GM23338 (cell line): Measurements from ENCODE around the gene TNS4. TPM values are rescaled to one million over a fixed set of nuclear protein-coding genes. Genes with fewer than 3 reads are reported as not detected.
A peak's percentile ranks its signal among the peaks of the same experiment; 100 is the strongest.

Experiments
- ATAC-seq: fragments of 200-7000 bp; cut with Tn5 transposase; 3 replicates; pipeline ENCODE4 v1.9.1; 2020
- DNase-seq: peaks from one replicate; pipeline ENCODE4 v3.0.0-alpha.2; 2015; ENCODE audit warnings: low spot score
- H2AFZ ChIP-seq: fragments of 200-600 bp; sonication (generic); 2 replicates; pipeline ENCODE4 v1.8.0; 2016; ENCODE audit warnings: antibody characterized with exemption, mild to moderate bottlenecking, moderate library complexity
- H3F3A ChIP-seq: fragments of 200-600 bp; sonication (generic); replicated peaks from 2 replicates; pipeline ENCODE4 v1.8.0; 2017; ENCODE audit warnings: antibody characterized with exemption, mixed run types, low read depth
- H3K27ac ChIP-seq: fragments of 200-600 bp; sonication (generic); 2 replicates; pipeline ENCODE4 v1.6.1; 2016; ENCODE audit warnings: low read depth
- H3K27me3 ChIP-seq: fragments of 200-600 bp; sonication (generic); 2 replicates; pipeline ENCODE4 v1.8.0; 2016; ENCODE audit warnings: mild to moderate bottlenecking, mixed run types, moderate library complexity; ENCODE audit not compliant: insufficient read depth
- H3K36me3 ChIP-seq: fragments of 200-600 bp; sonication (generic); 2 replicates; pipeline ENCODE4 v1.8.0; 2016; ENCODE audit warnings: mild to moderate bottlenecking; ENCODE audit not compliant: insufficient read depth
- H3K4me1 ChIP-seq: fragments of 200-600 bp; sonication (generic); 2 replicates; pipeline ENCODE4 v1.8.0; 2016; ENCODE audit warnings: mild to moderate bottlenecking, moderate library complexity; ENCODE audit not compliant: insufficient read depth
- H3K4me2 ChIP-seq: fragments of 200-600 bp; sonication (generic); 2 replicates; pipeline ENCODE4 v1.7.1; 2017; ENCODE audit warnings: mixed run types
- H3K4me3 ChIP-seq: fragments of 200-600 bp; sonication (generic); 2 replicates; pipeline ENCODE4 v1.6.1; 2016; ENCODE audit warnings: mixed run types
- H3K79me2 ChIP-seq: fragments of 200-600 bp; sonication (generic); replicated peaks from 2 replicates; pipeline ENCODE4 v1.8.0; 2017; ENCODE audit warnings: mild to moderate bottlenecking; ENCODE audit not compliant: insufficient read depth
- H3K9me2 ChIP-seq: fragments of 200-600 bp; sonication (generic); 2 replicates; pipeline ENCODE4 v1.8.0; 2017; ENCODE audit not compliant: insufficient read depth
- H4K20me1 ChIP-seq: fragments of 200-600 bp; sonication (generic); replicated peaks from 2 replicates; pipeline ENCODE4 v1.8.0; 2017; ENCODE audit warnings: mild to moderate bottlenecking; ENCODE audit not compliant: insufficient read depth
- H3K27ac Mint-ChIP-seq: 2 replicates; pipeline ENCODE4 v1.8.0; 2020; ENCODE audit warnings: inconsistent platforms, mild to moderate bottlenecking, moderate library complexity, mixed read lengths
- H3K27me3 Mint-ChIP-seq: 3 replicates; pipeline ENCODE4 v1.8.0; 2022; ENCODE audit warnings: low read depth, mild to moderate bottlenecking, moderate library complexity, mixed read lengths, inconsistent platforms; ENCODE audit not compliant: insufficient read depth, poor library complexity
- H3K36me3 Mint-ChIP-seq: 3 replicates; pipeline ENCODE4 v1.8.0; 2021; ENCODE audit warnings: low read depth, mild to moderate bottlenecking, inconsistent platforms, moderate library complexity, mixed read lengths
- H3K4me1 Mint-ChIP-seq: 3 replicates; pipeline ENCODE4 v1.8.0; 2020; ENCODE audit warnings: mild to moderate bottlenecking, inconsistent platforms, mixed read lengths
- H3K4me3 Mint-ChIP-seq: 3 replicates; pipeline ENCODE4 v1.8.0; 2021; ENCODE audit warnings: moderate library complexity, mild to moderate bottlenecking, inconsistent platforms, mixed read lengths
- H3K9me3 Mint-ChIP-seq: 3 replicates; pipeline ENCODE4 v1.8.0; 2020; ENCODE audit warnings: moderate library complexity, mild to moderate bottlenecking, inconsistent platforms, mixed read lengths
- ETS1 ChIP-seq: IDR thresholded peaks from 2 replicates; pipeline ENCODE4 v1.6.1; 2016; ENCODE audit warnings: antibody characterized with exemption
- EZH2 ChIP-seq: fragments of 200-600 bp; sonication (generic); IDR thresholded peaks from one replicate; pipeline ENCODE4 v1.8.0; 2017; ENCODE audit warnings: antibody characterized with exemption, mild to moderate bottlenecking, low read depth; ENCODE audit not compliant: unreplicated experiment
- NANOG ChIP-seq: IDR thresholded peaks from 2 replicates; pipeline ENCODE4 v1.6.1; 2016; ENCODE audit warnings: antibody characterized with exemption, borderline replicate concordance
- POLR2AphosphoS5 ChIP-seq: IDR thresholded peaks from 2 replicates; pipeline ENCODE4 v1.6.1; 2016; ENCODE audit warnings: antibody characterized with exemption, low read depth
- STAT1 ChIP-seq: IDR thresholded peaks from one replicate; pipeline ENCODE4 v1.6.1; 2016; ENCODE audit warnings: antibody characterized with exemption; ENCODE audit not compliant: unreplicated experiment
- ZNF114 ChIP-seq: fragments of 250-450 bp; sonication (Bioruptor Pico); IDR thresholded peaks from 2 replicates; pipeline ENCODE4 v1.5.0; 2020; ENCODE audit warnings: mild to moderate bottlenecking, moderate library complexity
- polyA plus RNA-seq: library from polyadenylated mRNA; unstranded; fragments of >200 nt; fragmentation: Nextera tagmentation; extraction: Ambion mirVana; gene quantifications from 2 replicates; pipeline ENCODE4 v1.2.1, GENCODE V29; 2016
- total RNA-seq: library from RNA; depleted of rRNA; stranded (reverse); fragments of >200 nt; shearing (Covaris generic); gene quantifications from 2 replicates; pipeline ENCODE4 v1.2.3, GENCODE V29; 2014
- TF ChIP-seq, protein P1 (sequence below), 2 experiments: fragments of 200-600 bp in 1 of 2; sonication (generic) in 1 of 2; conservative IDR thresholded peaks; 2 replicates each; pipeline versions ENCODE4 v1.5.1 to v1.6.1; 2016 to 2017; ENCODE audit warnings: antibody characterized with exemption in 2 of 2, low read depth in 2 of 2, mild to moderate bottlenecking in 2 of 2, moderate library complexity in 1 of 2

TNS4 gene
- total and polyA plus RNA-seq, 2 experiments from 2014 or later = 0.31 to 4.9 TPM

DNA sequence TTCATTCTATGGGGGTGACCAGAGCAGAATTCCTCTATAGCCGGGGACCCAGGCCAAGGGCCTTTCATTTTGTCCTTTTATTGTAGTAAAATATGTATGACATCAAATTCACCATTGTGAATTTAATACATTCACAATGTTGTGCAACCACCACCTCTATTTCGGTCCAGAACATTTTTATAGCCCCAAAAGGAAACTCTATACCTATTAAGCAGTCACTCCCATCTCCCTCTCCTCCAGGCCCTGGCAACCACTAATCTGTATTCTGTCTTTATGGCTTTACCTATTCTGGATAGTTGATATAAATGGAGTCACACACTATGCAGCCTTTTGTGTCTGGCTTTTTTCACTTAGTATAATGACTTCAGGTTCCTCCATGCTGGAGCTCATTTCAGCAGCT, 9.7 kb upstream of the TNS4 start (continued):
- TF ChIP-seq, protein P1, sequence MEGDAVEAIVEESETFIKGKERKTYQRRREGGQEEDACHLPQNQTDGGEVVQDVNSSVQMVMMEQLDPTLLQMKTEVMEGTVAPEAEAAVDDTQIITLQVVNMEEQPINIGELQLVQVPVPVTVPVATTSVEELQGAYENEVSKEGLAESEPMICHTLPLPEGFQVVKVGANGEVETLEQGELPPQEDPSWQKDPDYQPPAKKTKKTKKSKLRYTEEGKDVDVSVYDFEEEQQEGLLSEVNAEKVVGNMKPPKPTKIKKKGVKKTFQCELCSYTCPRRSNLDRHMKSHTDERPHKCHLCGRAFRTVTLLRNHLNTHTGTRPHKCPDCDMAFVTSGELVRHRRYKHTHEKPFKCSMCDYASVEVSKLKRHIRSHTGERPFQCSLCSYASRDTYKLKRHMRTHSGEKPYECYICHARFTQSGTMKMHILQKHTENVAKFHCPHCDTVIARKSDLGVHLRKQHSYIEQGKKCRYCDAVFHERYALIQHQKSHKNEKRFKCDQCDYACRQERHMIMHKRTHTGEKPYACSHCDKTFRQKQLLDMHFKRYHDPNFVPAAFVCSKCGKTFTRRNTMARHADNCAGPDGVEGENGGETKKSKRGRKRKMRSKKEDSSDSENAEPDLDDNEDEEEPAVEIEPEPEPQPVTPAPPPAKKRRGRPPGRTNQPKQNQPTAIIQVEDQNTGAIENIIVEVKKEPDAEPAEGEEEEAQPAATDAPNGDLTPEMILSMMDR (conservative IDR thresholded peaks at IDR 0.05; ENCODE audit: low read depth in 2 of 2) = no peak

DNA sequence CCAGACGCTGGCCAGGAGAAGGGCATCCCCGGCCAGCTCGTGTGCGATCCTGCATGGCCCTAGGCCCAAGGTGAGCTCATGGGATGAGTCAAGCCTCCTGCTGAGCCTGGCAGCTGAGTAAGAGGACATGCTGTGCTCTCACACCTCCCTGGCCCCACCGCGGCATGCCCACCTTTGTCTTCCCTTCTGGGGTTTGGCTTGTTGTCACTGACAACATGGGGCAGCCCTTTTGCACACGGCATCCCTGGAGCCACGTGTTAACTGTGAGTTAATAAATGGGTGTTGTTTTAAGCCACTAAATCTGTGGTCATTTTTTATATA, 8.9 kb upstream of the TNS4 start:
- no peak overlapping the region for H3K27ac ChIP-seq
- no peaks in the 10 kb centered on the region for H3F3A ChIP-seq
- peaks cover 9% of the 10 kb centered on the region for H3K27me3 Mint-ChIP-seq
- peak; percentile 67 for ATAC-seq
- no peaks in the 10 kb centered on the region for H3K4me1 ChIP-seq
- H2AFZ ChIP-seq = peak overlapping the region; percentile 69; the same call in 1 of the 2 replicates
- no peaks in the 10 kb centered on the region for H3K36me3 ChIP-seq
- no peak overlapping the region for H3K4me3 Mint-ChIP-seq
- H3K4me1 Mint-ChIP-seq = peaks cover 20% of the 10 kb centered on the region
- no peak for DNase-seq
- no peaks in the 10 kb centered on the region for H3K9me2 ChIP-seq
- no peaks in the 10 kb centered on the region for H3K36me3 Mint-ChIP-seq
- H4K20me1 ChIP-seq = no peaks in the 10 kb centered on the region
- no peaks in the 10 kb centered on the region for H3K79me2 ChIP-seq
- no peak overlapping the region for H3K4me3 ChIP-seq
- H3K27me3 ChIP-seq = no peaks in the 10 kb centered on the region
- H3K27ac Mint-ChIP-seq = no peak overlapping the region
- H3K9me3 Mint-ChIP-seq = no peaks in the 10 kb centered on the region
- H3K4me2 ChIP-seq = no peak overlapping the region
- TF ChIP-seq STAT1 = no peak
- TF ChIP-seq NANOG = no peak
- TF ChIP-seq ZNF114 = no peak
- TF ChIP-seq, protein P1 (conservative IDR thresholded peaks at IDR 0.05; ENCODE audit: low read depth in 2 of 2) = no peak

GRCh38 chr17:40509626-40510327, 8.4 kb upstream of the TNS4 start:
- Histone ChIP-seq H3K4me2 (no peak overlapping the region), H3K79me2 (no peaks in the 10 kb centered on the region), H3F3A (no peaks in the 10 kb centered on the region), H3K9me2 (no peaks in the 10 kb centered on the region), H4K20me1 (no peaks in the 10 kb centered on the region), H3K36me3 (no peaks in the 10 kb centered on the region), H3K4me3 (no peak overlapping the region), H2AFZ (peak overlapping the region; percentile 69; the same call in 1 of the 2 replicates), H3K27ac (no peak overlapping the region), H3K4me1 (no peaks in the 10 kb centered on the region), H3K27me3 (no peaks in the 10 kb centered on the region)
- H3K9me3 Mint-ChIP-seq = no peaks in the 10 kb centered on the region
- H3K4me1 Mint-ChIP-seq = peaks cover 20% of the 10 kb centered on the region
- H3K36me3 Mint-ChIP-seq = no peaks in the 10 kb centered on the region
- peaks cover 9% of the 10 kb centered on the region for H3K27me3 Mint-ChIP-seq
- DNase-seq = no peak
- no peak for TF ChIP-seq NANOG
- TF ChIP-seq STAT1 = no peak
- TF ChIP-seq EZH2 = no peak
- TF ChIP-seq ETS1 = no peak
- TF ChIP-seq POLR2AphosphoS5 = no peak
- no peak for ATAC-seq
- no peak overlapping the region for H3K27ac Mint-ChIP-seq
- no peak overlapping the region for H3K4me3 Mint-ChIP-seq
